ENCODE results near the gene SKAP2.

The SKAP2 gene

GRCh38 chr7:26642416-26642815, 222.0 kb downstream of the SKAP2 start:
- H3K4me3 ChIP-seq (ENCODE audit: low read length), result no peak overlapping the region
- no peak for DNase-seq (ENCODE audit: low read depth)
- TF ChIP-seq, protein P1, sequence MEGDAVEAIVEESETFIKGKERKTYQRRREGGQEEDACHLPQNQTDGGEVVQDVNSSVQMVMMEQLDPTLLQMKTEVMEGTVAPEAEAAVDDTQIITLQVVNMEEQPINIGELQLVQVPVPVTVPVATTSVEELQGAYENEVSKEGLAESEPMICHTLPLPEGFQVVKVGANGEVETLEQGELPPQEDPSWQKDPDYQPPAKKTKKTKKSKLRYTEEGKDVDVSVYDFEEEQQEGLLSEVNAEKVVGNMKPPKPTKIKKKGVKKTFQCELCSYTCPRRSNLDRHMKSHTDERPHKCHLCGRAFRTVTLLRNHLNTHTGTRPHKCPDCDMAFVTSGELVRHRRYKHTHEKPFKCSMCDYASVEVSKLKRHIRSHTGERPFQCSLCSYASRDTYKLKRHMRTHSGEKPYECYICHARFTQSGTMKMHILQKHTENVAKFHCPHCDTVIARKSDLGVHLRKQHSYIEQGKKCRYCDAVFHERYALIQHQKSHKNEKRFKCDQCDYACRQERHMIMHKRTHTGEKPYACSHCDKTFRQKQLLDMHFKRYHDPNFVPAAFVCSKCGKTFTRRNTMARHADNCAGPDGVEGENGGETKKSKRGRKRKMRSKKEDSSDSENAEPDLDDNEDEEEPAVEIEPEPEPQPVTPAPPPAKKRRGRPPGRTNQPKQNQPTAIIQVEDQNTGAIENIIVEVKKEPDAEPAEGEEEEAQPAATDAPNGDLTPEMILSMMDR (IDR thresholded peaks at IDR 0.05; ENCODE audit: insufficient read depth, low read depth, low read length, missing control alignments), result no peak

DNA sequence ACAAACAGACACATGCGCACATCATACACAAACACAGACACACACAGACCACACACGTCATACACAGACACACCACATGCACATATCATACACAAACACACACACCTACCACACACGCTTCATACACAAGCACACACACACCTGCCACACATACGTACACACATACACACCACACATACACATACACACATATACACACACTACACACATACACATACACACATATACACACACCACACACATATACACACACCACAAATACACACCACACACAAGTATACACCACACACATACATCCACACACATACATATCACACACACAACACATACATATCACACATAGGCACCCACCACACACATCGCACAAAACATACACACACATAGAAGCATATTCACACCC, 224.7 kb downstream of the SKAP2 start:
- no peak overlapping the region for H3K4me3 ChIP-seq (ENCODE audit: low read length)
- no peak for DNase-seq (ENCODE audit: low read depth)
- TF ChIP-seq, protein P1 (IDR thresholded peaks at IDR 0.05; ENCODE audit: insufficient read depth, low read depth, low read length, missing control alignments), result no peak

DNA sequence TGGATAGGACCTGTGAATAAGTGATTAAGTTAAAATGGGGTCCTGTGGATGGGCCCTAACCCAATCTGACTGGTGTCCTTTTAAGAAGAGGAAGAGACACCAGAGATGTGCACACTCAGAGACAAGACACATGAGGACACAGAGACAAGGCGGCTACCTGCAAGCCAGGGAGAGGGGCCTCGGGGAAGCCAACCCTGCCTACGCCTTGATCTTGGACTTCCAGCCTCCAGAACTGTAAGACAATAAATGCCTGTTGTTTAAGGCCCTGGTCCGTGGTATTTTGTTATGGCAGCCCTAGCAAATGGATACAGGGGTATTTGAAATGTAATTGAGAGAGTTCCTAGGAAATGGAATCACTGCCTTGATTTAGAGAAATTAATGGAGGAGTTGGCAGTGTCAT, 225.3 kb downstream of the SKAP2 start:
- H3K4me3 ChIP-seq (ENCODE audit: low read length), result no peak overlapping the region
- TF ChIP-seq, protein P1 (IDR thresholded peaks at IDR 0.05; ENCODE audit: insufficient read depth, low read depth, low read length, missing control alignments), result no peak
- no peak for DNase-seq (ENCODE audit: low read depth)

- DNase-seq (ENCODE audit: low read depth), result no peak
- no peak overlapping the region for H3K4me3 ChIP-seq (ENCODE audit: low read length)
- TF ChIP-seq, protein P1 (IDR thresholded peaks at IDR 0.05; ENCODE audit: insufficient read depth, low read depth, low read length, missing control alignments), result no peak
Measured at GRCh38 chr7:26638140-26638539, 226.2 kb downstream of the SKAP2 start.

- no peak for DNase-seq (ENCODE audit: low read depth)
- H3K4me3 ChIP-seq (ENCODE audit: low read length), result no peak overlapping the region
- TF ChIP-seq, protein P1 (IDR thresholded peaks at IDR 0.05; ENCODE audit: insufficient read depth, low read depth, low read length, missing control alignments), result no peak
Measured at GRCh38 chr7:26637610-26638009, 226.8 kb downstream of the SKAP2 start.

GRCh38 chr7:26636808-26637207, 227.6 kb downstream of the SKAP2 start:
- TF ChIP-seq, protein P1 (IDR thresholded peaks at IDR 0.05; ENCODE audit: insufficient read depth, low read depth, low read length, missing control alignments), result no peak
- DNase-seq (ENCODE audit: low read depth), result no peak
- H3K4me3 ChIP-seq (ENCODE audit: low read length), result no peak overlapping the region

DNA sequence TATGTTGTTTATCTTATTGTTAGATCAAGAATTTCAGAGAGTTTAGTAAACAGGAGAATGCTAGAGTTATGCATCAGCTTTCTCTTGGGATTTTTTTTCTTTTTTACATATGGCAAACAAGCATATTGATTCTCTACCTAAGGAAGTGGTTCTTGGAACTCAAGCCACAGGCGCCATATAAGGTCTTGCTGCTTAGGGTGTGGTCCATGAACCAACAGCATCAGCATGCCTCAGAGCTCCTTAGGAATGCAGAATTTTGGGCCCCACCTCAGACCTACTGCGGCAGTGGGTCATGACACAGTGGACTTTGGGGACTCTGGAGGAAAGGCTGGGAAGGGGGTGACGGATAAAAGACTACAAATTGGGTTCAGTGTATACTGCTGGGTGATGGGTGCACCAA, 230.8 kb downstream of the SKAP2 start:
- H3K4me3 ChIP-seq (ENCODE audit: low read length), result no peak overlapping the region
- DNase-seq (ENCODE audit: low read depth), result no peak
- TF ChIP-seq, protein P1 (IDR thresholded peaks at IDR 0.05; ENCODE audit: insufficient read depth, low read depth, low read length, missing control alignments), result no peak
